K562 (cell line): Measurements from ENCODE around the gene DKKL1. TPM values are rescaled to one million over a fixed set of nuclear protein-coding genes. Genes with fewer than 3 reads are reported as not detected.

Experiments
- ADNP ChIP-seq: fragments of 200-800 bp; sonication (Bioruptor generic); IDR thresholded peaks from 2 replicates; pipeline ENCODE4 v1.6.1; 2016; ENCODE audit warnings: missing genetic modification characterization, missing compliant biosample characterization
- ARNT ChIP-seq, 2 experiments: fragments of 450-650 bp; IDR thresholded peaks; 2 replicates each; pipeline ENCODE4 v1.6.1; 2016; ENCODE audit warnings: mild to moderate bottlenecking in 1 of 2
- BRCA1 ChIP-seq, 2 experiments: fragments of 450-650 bp in 1 of 2; sonication (generic) in 1 of 2; formaldehyde crosslinking in 1 of 2; IDR thresholded peaks; 2 replicates each; pipeline versions ENCODE4 v1.5.0 to v1.6.1; 2017 to 2020; ENCODE audit warnings: mild to moderate bottlenecking in 1 of 2, missing genetic modification reagents in 1 of 2
- CREBBP ChIP-seq: IDR thresholded peaks from one replicate; pipeline ENCODE4 v1.6.1; 2012; ENCODE audit warnings: low read depth, mild to moderate bottlenecking, control low read depth, inconsistent platforms, low read length
- E2F3 ChIP-seq: fragments of 250-450 bp; sonication (Bioruptor Pico); IDR thresholded peaks from 2 replicates; pipeline ENCODE4 v1.4.0; 2020; ENCODE audit warnings: mild to moderate bottlenecking
- ETV5 ChIP-seq: sonication (generic); formaldehyde crosslinking; IDR thresholded peaks from 2 replicates; pipeline ENCODE4 v1.4.0; 2020; ENCODE audit warnings: low read depth, mild to moderate bottlenecking, missing genetic modification reagents
- EWSR1 ChIP-seq: fragments of 450-650 bp; IDR thresholded peaks from 2 replicates; pipeline ENCODE4 v1.6.1; 2018; ENCODE audit warnings: borderline replicate concordance, mild to moderate bottlenecking, low read depth, moderate library complexity; ENCODE audit not compliant: partially characterized antibody
- MED1 ChIP-seq: sonication (generic); formaldehyde crosslinking; IDR thresholded peaks from 2 replicates; pipeline ENCODE4 v1.8.1; 2023; ENCODE audit warnings: missing genetic modification reagents, borderline replicate concordance
- MEF2D ChIP-seq: conservative IDR thresholded peaks from 2 replicates; pipeline ENCODE4 v1.6.1; 2016; ENCODE audit warnings: low read depth, missing genetic modification characterization, missing compliant biosample characterization
- NEUROD1 ChIP-seq: fragments of 150-350 bp; IDR thresholded peaks from 2 replicates; pipeline ENCODE4 v1.6.1; 2014; ENCODE audit warnings: borderline replicate concordance, low read length, low read depth; ENCODE audit not compliant: partially characterized antibody
- PATZ1 ChIP-seq: fragments of 250-450 bp; sonication (Bioruptor Pico); IDR thresholded peaks from 2 replicates; pipeline ENCODE4 v1.5.0; 2020; ENCODE audit warnings: mild to moderate bottlenecking, borderline replicate concordance
- RBM17 ChIP-seq: fragments of 200-400 bp; formaldehyde crosslinking; IDR thresholded peaks from 2 replicates; pipeline ENCODE4 v1.6.1; 2017; ENCODE audit warnings: low read depth, mild to moderate bottlenecking, low read length, borderline replicate concordance
- RBM25 ChIP-seq: fragments of 200-400 bp; formaldehyde crosslinking; IDR thresholded peaks from 2 replicates; pipeline ENCODE4 v1.6.1; 2018; ENCODE audit warnings: low read length, low read depth, moderate library complexity; ENCODE audit not compliant: severe bottlenecking
- RNF2 ChIP-seq: sonication (generic); IDR thresholded peaks from 2 replicates; pipeline ENCODE4 v1.6.1; 2016
- SAFB ChIP-seq: fragments of 200-400 bp; formaldehyde crosslinking; IDR thresholded peaks from 2 replicates; pipeline ENCODE4 v1.6.1; 2017; ENCODE audit warnings: low read depth, low read length, borderline replicate concordance
- SMARCA5 ChIP-seq: fragments of 450-650 bp; IDR thresholded peaks from 2 replicates; pipeline ENCODE4 v1.6.1; 2016
- SUPT5H ChIP-seq: fragments of 450-650 bp; IDR thresholded peaks from 2 replicates; pipeline ENCODE4 v1.6.1; 2016
- TBP ChIP-seq: optimal IDR thresholded peaks from 2 replicates; pipeline ENCODE3; 2011; ENCODE audit warnings: low read depth, low read length, improper control_type of control experiment
- TFAP4 ChIP-seq: sonication (generic); formaldehyde crosslinking; IDR thresholded peaks from 2 replicates; pipeline ENCODE4 v1.8.0; 2022; ENCODE audit warnings: missing genetic modification reagents, mild to moderate bottlenecking, moderate library complexity, borderline replicate concordance
- XRCC5 ChIP-seq: fragments of 200-400 bp; formaldehyde crosslinking; IDR thresholded peaks from 2 replicates; pipeline ENCODE4 v1.6.1; 2017; ENCODE audit warnings: low read depth, mild to moderate bottlenecking, low read length
- ZBTB12 ChIP-seq: fragments of 250-450 bp; sonication (Bioruptor Pico); IDR thresholded peaks from 2 replicates; pipeline ENCODE4 v1.4.0; 2020
- ZFX ChIP-seq: sonication (generic); formaldehyde crosslinking; IDR thresholded peaks from 2 replicates; pipeline ENCODE4 v1.8.0; 2022; ENCODE audit warnings: mild to moderate bottlenecking, missing genetic modification reagents, moderate library complexity
- ZNF184 ChIP-seq: sonication (generic); formaldehyde crosslinking; IDR thresholded peaks from 2 replicates; pipeline ENCODE4 v1.5.0; 2020; ENCODE audit warnings: missing genetic modification reagents
- ZNF354B ChIP-seq: fragments of 250-450 bp; sonication (Bioruptor Pico); IDR thresholded peaks from 2 replicates; pipeline ENCODE4 v1.4.0; 2020
- ZNF764 ChIP-seq: fragments of 250-450 bp; sonication (Bioruptor Pico); IDR thresholded peaks from 2 replicates; pipeline ENCODE4 v1.4.0; 2020; ENCODE audit warnings: low read depth, mild to moderate bottlenecking, moderate library complexity
- ZSCAN32 ChIP-seq: fragments of 450-650 bp; formaldehyde crosslinking; IDR thresholded peaks from 2 replicates; pipeline ENCODE4 v1.4.0; 2020; ENCODE audit warnings: mild to moderate bottlenecking, moderate library complexity
- polyA plus RNA-seq, 8 experiments: library from polyadenylated mRNA; depleted of rRNA in 4 of 8; stranded (reverse) in 5 of 8; unstranded in 3 of 8; fragments of >200 nt; fragmentation: Nextera tagmentation in 2 of 8; fragmentation: Illumina TruSeq in 1 of 8; extraction: Ambion mirVana in 2 of 8; extraction: Trizol in 1 of 8; gene quantifications; 2 replicates each; pipeline versions ENCODE4 v1.2.1 to v1.2.3, GENCODE V29; 2011 to 2014; ENCODE audit warnings: inconsistent platforms in 1 of 8, missing spikeins in 1 of 8
- total RNA-seq, 7 experiments: library from RNA; depleted of rRNA in 6 of 7; stranded (reverse); fragments of >200 nt in 6 of 7; fragmentation: Illumina TruSeq in 2 of 7; extraction: Trizol in 2 of 7; gene quantifications; 2 replicates each; pipeline versions ENCODE4 v1.2.1 to v1.2.3, GENCODE V29; 2011 to 2021; ENCODE audit warnings: low replicate concordance in 1 of 7
- TF ChIP-seq, protein P1 (sequence below): sonication (generic); formaldehyde crosslinking; IDR thresholded peaks from 2 replicates; pipeline ENCODE4 v1.8.1; 2023; ENCODE audit warnings: mild to moderate bottlenecking, missing genetic modification reagents, moderate library complexity

Gene DKKL1
- total and polyA plus RNA-seq, 9 of the 15 experiments (the other 6 are each of a cell fraction or from before 2014, with no cell fraction given) = 0.15 to 1.7 (median 0.52) TPM

DNA sequence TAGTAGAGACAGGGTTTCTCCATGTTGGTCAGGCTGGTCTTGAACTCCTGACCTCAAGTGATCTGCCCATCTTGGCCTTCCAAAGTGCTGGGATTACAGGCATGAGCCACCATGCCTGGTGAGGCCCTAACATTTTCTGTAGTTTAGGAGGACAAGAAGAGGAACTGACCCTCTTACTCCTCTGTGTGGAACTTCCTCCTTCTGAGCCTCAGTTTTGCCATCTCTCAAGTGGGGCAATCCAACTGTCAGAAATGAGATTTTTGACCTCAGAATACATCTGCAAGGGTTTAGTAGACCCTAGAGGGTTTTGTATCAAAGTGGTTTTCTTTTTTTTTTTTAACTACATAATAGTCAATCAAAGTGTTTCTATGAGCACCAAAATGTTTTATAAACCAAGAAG is 2.4 kb downstream of the DKKL1 start (continued):
- TF ChIP-seq TFAP4 (CRISPR knock-in tag) (no peak), SUPT5H (no peak), TBP (no peak), MEF2D (tag) (no peak), BRCA1 (IDR thresholded peaks at IDR 0.05) (no peak), BRCA1 (CRISPR knock-in tag; IDR thresholded peaks at IDR 0.05) (no peak), CREBBP (no peak), EWSR1 (no peak), MED1 (CRISPR knock-in tag) (no peak), ZFX (CRISPR knock-in tag) (no peak), ZSCAN32 (CRISPR knock-in tag) (no peak), RNF2 (no peak), ZBTB12 (no peak), ADNP (peak; percentile 84), ZNF764 (CRISPR knock-in tag) (no peak), NEUROD1 (no peak), E2F3 (CRISPR knock-in tag) (no peak), SMARCA5 (peak; percentile 46; the same call in 1 of the 2 replicates), SAFB (no peak), ARNT (IDR thresholded peaks at IDR 0.05) (no peak), ZNF184 (CRISPR knock-in tag) (no peak), ZNF354B (no peak), PATZ1 (CRISPR knock-in tag) (no peak), ETV5 (CRISPR knock-in tag) (no peak), XRCC5 (no peak), RBM25 (peak; percentile 78), RBM17 (no peak)
- TF ChIP-seq, protein P1, sequence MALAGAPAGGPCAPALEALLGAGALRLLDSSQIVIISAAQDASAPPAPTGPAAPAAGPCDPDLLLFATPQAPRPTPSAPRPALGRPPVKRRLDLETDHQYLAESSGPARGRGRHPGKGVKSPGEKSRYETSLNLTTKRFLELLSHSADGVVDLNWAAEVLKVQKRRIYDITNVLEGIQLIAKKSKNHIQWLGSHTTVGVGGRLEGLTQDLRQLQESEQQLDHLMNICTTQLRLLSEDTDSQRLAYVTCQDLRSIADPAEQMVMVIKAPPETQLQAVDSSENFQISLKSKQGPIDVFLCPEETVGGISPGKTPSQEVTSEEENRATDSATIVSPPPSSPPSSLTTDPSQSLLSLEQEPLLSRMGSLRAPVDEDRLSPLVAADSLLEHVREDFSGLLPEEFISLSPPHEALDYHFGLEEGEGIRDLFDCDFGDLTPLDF = no peak
